Measurements from ENCODE around the gene FOXJ1. TPM values are rescaled to one million over a fixed set of nuclear protein-coding genes. Genes with fewer than 3 reads are reported as not detected.

Gene FOXJ1
- total RNA-seq, 1 experiment from 2014 or later: not detected

- Mint-ChIP-seq H3K27ac (ENCODE audit: low read depth, unreplicated experiment) (no peak overlapping the region), H3K36me3 (ENCODE audit: insufficient read depth, unreplicated experiment) (no peaks in the 10 kb centered on the region), H3K4me1 (ENCODE audit: insufficient read depth, unreplicated experiment) (no peaks in the 10 kb centered on the region), H3K9me3 (ENCODE audit: unreplicated experiment) (no peaks in the 10 kb centered on the region), H3K27me3 (ENCODE audit: insufficient read depth, unreplicated experiment) (no peaks in the 10 kb centered on the region), H3K4me3 (ENCODE audit: unreplicated experiment) (no peak overlapping the region)
- ChIA-PET CTCF (interaction anchor here (0.6 to 2.2 kb wide), 3 partner anchors 11 to 155 kb away, joined by 3 to 12 read pairs (median 3); no protein-coding TSS in a partner anchor), POLR2A (interaction anchor here (0.7 to 1.9 kb wide), 3 partner anchors 59 to 147 kb away, joined by 3 to 4 read pairs (median 3); no protein-coding TSS in a partner anchor)
- no peak for TF ChIP-seq CTCF (IDR thresholded peaks at IDR 0.05; ENCODE audit: unreplicated experiment)
- DNase-seq (ENCODE audit: unreplicated experiment): no peak
- intact Hi-C loops (cut with micrococcal nuclease): no loop called here
- BruUV-seq (replicated peaks): no TSS peak
Measured at GRCh38 chr17:76125391-76125675, 15.7 kb downstream of the FOXJ1 start.

GRCh38 chr17:76124582-76125390 lies 16.3 kb downstream of the FOXJ1 start:
- no peak overlapping the region for H3K4me3 Mint-ChIP-seq (ENCODE audit: unreplicated experiment)
- no peaks in the 10 kb centered on the region for H3K27me3 Mint-ChIP-seq (ENCODE audit: insufficient read depth, unreplicated experiment)
- H3K27ac Mint-ChIP-seq (ENCODE audit: low read depth, unreplicated experiment): no peak overlapping the region
- no TSS peak for BruUV-seq (replicated peaks)
- H3K9me3 Mint-ChIP-seq (ENCODE audit: unreplicated experiment): no peaks in the 10 kb centered on the region
- H3K4me1 Mint-ChIP-seq (ENCODE audit: insufficient read depth, unreplicated experiment): no peaks in the 10 kb centered on the region
- intact Hi-C loops (cut with micrococcal nuclease): no loop called here
- ChIA-PET CTCF (interaction anchor here (0.6 to 7.2 kb wide), 5 partner anchors 10 to 156 kb away, joined by 3 to 82 read pairs (median 3); no protein-coding TSS in a partner anchor), POLR2A (interaction anchor here (0.6 to 1.9 kb wide), 4 partner anchors 41 to 147 kb away, joined by 3 to 4 read pairs (median 3); no protein-coding TSS in a partner anchor)
- no peaks in the 10 kb centered on the region for H3K36me3 Mint-ChIP-seq (ENCODE audit: insufficient read depth, unreplicated experiment)
- TF ChIP-seq CTCF (IDR thresholded peaks at IDR 0.05; ENCODE audit: unreplicated experiment): no peak
- DNase-seq (ENCODE audit: unreplicated experiment): no peak

GRCh38 chr17:76123749-76124581 lies 17.1 kb downstream of the FOXJ1 start:
- ChIA-PET CTCF (interaction anchor here (0.6 to 7.2 kb wide), 11 partner anchors 10 to 1952 kb away, joined by 3 to 82 read pairs (median 3); no protein-coding TSS in a partner anchor), POLR2A (interaction anchor here (0.6 to 0.8 kb wide), 2 partner anchors 9 to 40 kb away, joined by 3 read pairs; no protein-coding TSS in a partner anchor)
- H3K36me3 Mint-ChIP-seq (ENCODE audit: insufficient read depth, unreplicated experiment): no peaks in the 10 kb centered on the region
- no peaks in the 10 kb centered on the region for H3K4me1 Mint-ChIP-seq (ENCODE audit: insufficient read depth, unreplicated experiment)
- no peaks in the 10 kb centered on the region for H3K27me3 Mint-ChIP-seq (ENCODE audit: insufficient read depth, unreplicated experiment)
- no peak overlapping the region for H3K4me3 Mint-ChIP-seq (ENCODE audit: unreplicated experiment)
- DNase-seq (ENCODE audit: unreplicated experiment): no peak
- intact Hi-C loops (cut with micrococcal nuclease): no loop called here
- H3K9me3 Mint-ChIP-seq (ENCODE audit: unreplicated experiment): no peaks in the 10 kb centered on the region
- no peak for TF ChIP-seq CTCF (IDR thresholded peaks at IDR 0.05; ENCODE audit: unreplicated experiment)
- no peak overlapping the region for H3K27ac Mint-ChIP-seq (ENCODE audit: low read depth, unreplicated experiment)
- no TSS peak for BruUV-seq (replicated peaks)

- BruUV-seq (replicated peaks): no TSS peak
- H3K27ac Mint-ChIP-seq (ENCODE audit: low read depth, unreplicated experiment): no peak overlapping the region
- intact Hi-C loops (cut with micrococcal nuclease): no loop called here
- H3K36me3 Mint-ChIP-seq (ENCODE audit: insufficient read depth, unreplicated experiment): no peaks in the 10 kb centered on the region
- no peak for TF ChIP-seq CTCF (IDR thresholded peaks at IDR 0.05; ENCODE audit: unreplicated experiment)
- no peaks in the 10 kb centered on the region for H3K27me3 Mint-ChIP-seq (ENCODE audit: insufficient read depth, unreplicated experiment)
- no peak for DNase-seq (ENCODE audit: unreplicated experiment)
- CTCF ChIA-PET: interaction anchor here (0.6 to 7.2 kb wide), 11 partner anchors 10 to 1953 kb away, joined by 3 to 82 read pairs (median 3); no protein-coding TSS in a partner anchor
- H3K9me3 Mint-ChIP-seq (ENCODE audit: unreplicated experiment): no peaks in the 10 kb centered on the region
- POLR2A ChIA-PET: no interaction called here
- no peak overlapping the region for H3K4me3 Mint-ChIP-seq (ENCODE audit: unreplicated experiment)
- H3K4me1 Mint-ChIP-seq (ENCODE audit: insufficient read depth, unreplicated experiment): no peaks in the 10 kb centered on the region
Measured at GRCh38 chr17:76123191-76123499, 17.9 kb downstream of the FOXJ1 start.

All from MCF 10A (cell line).